NCI-H1694 treated with DMSO at 0.1 percent for 48 hours (cell line): ENCODE data around the gene POU2F3.

Experiments used
- DNase-seq: peaks from one replicate; lab custom pipeline; 2025; lab: John Stamatoyannopoulos, UW

Gene POU2F3

DNA sequence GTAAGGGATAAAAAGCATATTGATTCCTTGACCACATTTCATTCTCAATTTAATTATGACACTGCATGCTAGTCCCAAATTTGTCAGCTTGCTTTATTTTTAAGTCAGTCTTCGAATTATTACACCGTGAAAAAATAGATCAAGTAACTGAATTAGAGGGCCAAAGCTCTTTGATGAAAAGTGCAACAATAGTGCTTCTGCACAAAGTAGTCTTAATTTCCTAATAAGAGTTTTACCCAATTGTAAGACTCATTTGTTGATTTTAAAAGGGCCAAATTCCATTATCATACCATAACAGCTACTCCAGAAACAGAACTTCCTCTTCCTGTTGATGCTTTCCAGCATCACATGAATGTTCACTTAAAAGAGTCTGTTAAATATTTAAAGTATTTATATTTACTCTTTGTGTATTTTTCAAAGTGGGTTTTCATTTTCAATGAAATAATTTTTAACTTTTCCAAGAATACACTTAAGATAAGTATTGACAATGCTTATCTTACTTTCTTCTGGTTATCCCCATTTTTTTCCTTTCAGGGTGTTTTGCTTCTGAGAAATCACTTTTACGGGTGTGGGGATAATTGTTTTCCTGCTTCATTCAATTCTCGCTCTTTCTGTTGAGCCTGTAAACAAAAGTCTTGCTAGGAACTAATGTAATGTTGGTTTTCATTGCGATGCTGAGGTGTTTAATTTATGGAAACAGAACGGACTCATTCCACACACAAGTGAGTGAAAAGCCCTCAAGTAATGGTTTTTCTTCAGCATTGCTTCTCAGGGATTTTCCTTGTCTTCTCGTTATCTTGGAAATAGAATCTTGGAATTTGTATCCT lies 98.4 kb downstream of the POU2F3 start:
- no peak for DNase-seq

DNA sequence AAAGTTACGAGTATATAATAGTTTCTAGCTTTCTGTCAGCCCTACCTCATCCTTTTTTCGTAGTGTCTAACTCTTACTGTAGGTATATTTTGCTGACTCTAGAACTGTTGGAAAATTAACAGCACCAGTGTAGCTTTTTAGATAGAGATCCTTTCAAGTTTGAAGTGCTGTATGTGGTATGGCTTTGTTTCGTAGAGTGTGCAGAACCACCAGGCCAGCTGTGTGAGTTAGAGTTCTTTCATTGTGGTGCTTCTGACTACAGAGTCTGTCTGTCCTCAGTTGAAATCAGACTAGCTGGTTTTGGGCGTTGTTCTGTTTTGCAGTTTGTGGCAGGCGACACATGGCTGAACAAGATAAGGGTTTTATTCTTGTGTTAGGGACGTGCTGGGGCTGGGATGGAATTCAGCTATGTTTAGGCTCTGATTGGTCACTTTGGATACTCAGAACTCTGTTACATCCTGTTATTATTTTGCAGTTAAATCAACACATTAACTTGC lies 99.5 kb downstream of the POU2F3 start:
- DNase-seq = no peak

DNA sequence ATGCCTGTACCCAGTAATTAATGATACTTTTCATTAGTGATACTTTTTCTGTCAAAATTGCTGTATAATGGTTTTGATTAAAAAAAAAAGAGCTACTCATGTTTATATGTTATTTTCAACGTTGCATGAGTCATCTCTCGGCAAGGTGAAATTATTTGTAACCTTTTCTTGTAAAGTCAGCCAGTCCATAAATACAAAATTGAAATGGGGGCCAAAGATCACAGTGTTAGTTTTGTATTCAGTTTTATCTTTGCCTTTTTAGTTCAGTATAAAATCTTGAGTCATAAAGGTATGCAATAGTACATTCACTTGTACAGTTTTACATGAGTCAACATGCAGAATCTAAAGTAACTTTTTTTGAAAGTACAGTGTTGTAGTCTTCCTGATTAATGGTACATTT lies 100.6 kb downstream of the POU2F3 start:
- no peak for DNase-seq

DNA sequence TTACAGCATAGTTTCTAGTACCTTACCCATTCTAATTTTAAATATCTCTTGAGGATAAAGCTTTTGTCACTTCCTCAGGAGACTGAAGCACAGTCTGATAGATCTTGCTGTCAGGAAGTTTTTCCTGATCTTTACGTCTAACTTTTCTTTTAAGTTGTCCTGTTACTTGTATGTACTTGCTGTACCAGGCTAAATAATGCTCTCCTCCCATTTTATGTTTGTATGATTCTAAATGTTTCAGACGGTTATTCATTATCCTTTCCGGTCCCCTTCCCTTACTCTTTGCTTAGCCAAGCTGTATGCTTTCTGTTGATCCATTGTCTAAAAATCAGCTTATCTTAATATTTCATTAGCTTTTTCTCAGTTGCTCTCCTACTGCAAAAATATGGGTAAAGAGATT lies 102.3 kb downstream of the POU2F3 start:
- no peak for DNase-seq

DNA sequence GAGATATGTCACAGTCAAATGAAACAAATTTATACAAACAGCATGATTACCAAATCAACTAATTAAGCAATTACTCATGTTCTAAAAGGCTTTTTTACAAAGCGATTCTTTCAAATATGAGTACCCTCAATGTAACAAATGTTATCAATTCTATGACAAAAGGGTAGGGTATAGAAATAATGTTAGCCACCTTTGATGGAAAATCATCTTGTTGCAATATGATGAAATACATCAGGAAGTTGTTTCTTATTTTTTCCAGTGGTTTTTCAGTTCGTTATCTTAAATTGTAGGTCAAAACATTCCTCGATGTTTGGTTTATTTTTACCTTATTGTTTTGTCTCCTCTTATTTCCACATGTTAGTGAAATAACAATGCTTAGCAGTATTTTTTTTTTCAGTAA lies 102.7 kb downstream of the POU2F3 start:
- no peak for DNase-seq

DNA sequence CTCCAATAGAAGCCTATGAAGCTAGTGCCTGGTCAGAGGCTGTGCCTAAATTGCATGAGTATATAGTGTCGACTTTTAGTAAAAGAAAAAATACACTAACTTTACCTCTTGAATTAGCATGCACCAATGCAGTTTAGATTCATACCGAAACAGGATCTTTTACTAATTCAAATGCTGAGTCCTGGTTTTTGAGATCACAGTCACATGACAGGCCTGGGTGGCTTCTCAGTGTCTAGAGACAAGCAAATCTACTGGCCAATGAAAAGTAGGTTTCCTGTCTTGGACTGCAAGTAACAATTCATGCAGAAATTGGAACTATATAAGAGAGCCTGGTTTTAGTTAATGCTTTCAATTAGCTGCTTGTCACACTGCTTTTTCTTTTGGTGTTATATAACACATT lies 103.5 kb downstream of the POU2F3 start:
- DNase-seq = no peak

DNA sequence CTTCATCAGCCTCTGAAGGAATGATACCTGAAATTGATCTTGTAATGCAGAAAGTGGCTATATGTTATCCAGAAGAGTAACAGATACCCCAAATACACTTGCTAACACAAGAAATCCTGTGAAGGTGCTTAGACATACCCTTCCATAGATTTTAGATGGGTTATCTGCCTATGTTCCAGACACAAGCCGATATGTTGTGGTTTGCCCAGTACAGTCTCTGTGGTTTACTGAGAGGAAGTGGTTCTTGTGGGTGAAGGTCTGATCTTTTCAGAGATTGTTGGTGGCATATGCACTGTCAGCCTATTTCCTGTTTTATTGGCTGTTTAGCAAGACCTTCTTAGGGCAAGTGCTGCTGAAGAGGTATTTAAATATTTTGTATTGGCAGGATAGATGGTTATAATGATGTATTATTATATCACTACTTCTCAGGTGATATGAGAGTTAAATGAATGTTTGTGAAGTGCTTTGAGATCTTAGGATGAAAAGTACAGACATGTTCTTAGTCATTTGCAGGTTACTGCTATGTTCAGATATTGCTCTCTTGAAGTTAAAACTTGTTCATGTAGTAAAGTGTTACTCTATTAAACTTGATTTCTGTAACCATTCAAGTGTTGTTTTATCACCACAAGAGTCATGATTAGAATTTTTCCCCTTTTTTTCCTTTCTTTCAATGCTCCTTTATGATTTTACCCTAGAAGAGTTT lies 104.5 kb downstream of the POU2F3 start:
- no peak for DNase-seq

DNA sequence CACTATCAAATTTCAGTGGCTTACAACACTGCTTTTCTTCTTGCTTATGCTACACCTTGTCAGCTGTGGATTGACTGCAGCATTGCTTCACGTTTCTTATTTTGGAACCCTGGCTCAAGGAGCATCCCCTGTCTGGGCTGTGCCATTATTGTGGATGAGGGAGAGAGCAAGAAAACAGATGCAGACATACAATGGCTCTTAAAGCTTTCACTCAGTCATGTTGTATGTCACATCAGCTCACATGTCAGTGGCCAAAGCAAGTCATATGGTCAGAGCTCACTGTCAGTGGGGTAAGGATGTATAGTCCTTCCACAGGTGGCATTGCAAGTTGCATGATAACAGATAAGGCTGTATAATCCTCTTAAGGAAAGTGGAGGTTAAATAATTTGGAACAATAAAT lies 106.3 kb downstream of the POU2F3 start:
- no peak for DNase-seq

DNA sequence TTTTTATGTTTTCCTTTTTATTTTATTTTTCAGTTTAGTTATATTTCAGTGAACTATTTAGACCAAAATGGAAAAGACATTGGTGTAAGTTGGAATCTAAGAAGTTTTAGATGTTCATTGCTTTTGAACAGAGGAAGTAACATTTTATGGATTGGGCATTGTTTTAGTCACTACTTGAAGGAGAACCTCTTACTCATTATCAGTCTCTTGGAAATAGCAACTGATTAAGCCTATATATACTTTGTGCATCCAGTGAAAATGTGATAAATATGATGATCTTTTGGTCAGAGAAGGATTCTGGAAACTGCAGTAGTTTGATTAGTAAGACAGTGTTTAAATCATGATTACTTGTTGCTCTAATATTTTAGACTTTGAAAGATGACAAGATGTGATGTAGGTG lies 110.7 kb downstream of the POU2F3 start:
- DNase-seq = no peak

DNA sequence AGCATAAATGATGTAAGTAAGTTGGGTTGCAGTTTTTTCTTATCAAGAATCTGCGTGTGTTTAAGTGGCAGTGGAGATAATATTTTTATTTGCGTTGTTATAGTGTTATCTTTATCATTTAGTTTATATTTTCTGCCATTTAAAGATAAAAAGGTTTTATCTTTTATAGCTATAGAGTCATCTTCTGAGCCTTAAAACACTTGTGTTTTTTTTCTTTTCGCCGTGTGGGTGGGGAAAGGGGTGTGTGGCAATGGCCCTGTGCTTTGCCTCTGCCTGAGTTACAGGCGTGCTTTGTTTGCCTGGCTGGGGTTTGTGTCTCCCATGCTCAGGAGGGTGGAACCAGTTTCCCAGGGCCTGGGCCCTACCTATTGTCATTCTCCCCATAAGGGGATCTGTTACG lies 112.5 kb downstream of the POU2F3 start:
- no peak for DNase-seq

DNA sequence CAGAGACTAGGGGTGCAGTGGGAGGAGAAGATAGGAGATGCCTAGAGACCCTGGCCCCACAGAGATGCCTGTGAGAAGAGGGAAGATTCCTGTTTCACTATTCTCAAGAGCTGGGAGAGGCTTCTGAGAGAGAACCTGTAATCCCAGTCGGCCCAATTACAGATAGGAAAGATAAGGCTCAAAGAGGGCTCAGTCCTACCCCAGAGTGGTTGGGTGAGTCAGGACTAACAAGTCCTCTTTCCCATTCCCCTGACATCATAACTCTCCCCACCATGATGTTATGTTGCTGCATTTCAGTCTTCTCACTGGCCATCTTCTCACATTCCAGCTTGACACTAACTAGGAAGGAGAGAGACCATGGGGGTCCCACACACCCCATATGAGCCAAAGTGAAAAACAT lies 114.1 kb downstream of the POU2F3 start:
- no peak for DNase-seq

DNA sequence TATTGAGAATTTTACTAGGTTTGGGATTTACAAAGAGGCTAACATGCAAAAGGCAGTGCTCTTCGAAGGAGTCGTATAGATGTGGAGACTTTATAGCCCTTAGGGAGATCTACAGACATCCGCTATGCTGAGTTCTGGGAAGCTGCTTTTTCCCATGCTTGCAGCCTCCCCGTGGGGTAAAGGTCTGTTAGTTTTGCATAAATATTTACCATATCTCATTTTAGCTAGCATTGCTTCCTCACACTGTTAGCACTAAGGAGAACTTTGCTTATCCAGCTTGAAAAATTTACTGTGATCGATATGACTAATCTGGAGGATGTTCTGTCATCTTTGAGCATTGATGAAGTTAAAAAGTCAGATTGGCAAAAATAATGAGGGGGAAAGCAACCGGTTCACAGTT lies 114.8 kb downstream of the POU2F3 start:
- DNase-seq = no peak

DNA sequence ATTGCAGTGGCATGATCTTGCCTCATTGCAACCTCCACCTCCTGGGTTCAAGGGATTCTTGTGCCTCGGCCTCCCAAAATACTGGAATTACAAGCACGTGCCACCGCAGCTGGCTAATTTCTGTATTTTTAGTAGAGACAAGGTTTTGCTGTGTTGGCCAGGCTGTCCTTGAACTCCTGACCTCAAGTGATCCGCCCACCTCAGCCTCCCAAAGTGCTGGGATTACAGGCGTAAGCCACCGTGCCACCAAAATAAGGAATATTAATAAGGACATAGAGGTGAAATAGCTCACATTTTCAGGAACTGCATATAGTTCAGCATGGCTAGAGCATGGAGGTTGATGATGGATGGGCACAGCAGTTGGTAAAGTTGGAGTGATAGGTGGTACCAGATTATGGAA lies 117.7 kb downstream of the POU2F3 start:
- no peak for DNase-seq

DNA sequence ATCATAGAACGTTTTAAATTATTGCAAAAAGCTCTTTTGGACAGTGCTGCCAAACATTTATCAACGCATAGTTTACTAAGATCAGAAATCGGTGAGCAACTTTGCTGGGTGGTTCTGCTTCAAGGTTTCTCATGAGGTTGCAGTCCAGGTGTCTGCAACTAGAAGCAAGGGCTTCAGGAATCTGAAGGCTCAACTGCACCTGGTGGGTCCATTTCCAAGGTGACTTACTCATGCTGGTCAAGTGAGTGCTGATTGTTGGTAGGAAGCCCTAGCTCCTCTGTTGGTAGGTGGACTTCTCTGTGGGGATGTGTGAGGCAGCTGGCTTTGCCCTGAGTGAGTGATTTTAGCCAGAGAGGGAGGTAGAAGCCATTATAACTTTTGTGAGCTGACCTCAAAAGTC lies 118.8 kb downstream of the POU2F3 start:
- DNase-seq = no peak

DNA sequence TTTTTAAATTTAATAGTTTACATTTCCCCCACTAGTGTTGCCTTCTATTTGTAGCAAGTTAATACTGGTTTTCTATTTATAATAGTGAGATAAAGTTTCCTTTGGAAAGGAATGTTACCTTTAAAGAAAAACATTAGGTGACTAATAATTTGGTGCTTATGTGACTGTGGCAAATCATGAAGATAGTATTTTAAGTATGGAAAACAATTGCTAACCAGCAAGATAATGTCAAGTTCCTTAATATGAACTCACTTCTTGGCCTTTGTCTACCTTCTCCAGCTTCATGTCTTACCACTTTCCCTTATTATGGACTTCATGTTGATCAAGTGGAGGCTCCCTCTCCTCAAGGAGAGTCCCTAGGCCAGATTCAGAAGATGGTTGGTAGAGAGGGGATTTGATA lies 123.5 kb downstream of the POU2F3 start:
- DNase-seq = no peak

DNA sequence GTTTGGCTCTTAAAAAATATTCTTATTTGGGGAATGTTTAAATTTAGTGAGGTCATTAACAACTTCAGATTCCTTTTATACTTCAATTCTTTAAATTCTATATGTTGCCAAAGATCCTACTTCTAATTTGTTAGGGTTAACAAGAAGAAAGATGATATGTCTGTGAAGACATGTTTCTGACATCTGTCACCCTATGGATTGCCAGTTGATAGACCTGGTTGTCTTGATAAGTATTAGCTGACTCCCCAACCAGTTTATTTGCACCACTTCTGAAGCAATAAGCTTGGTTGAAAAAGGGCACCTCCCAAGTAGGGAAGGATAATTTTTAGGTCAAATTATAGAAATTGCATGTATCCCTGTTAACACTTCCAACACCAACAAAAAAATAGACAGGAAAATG lies 125.6 kb downstream of the POU2F3 start:
- DNase-seq = no peak
